Thyroid gland (tissue), 4 donors: Measurements from ENCODE around the gene SLC29A3. TPM values are rescaled to one million over a fixed set of nuclear protein-coding genes. Genes with fewer than 3 reads are reported as not detected.
A peak's percentile ranks its signal among the peaks of the same experiment; 100 is the strongest.

Experiments
- DNase-seq, 2 donors: peaks; one replicate each; pipeline ENCODE4 v3.0.0-alpha.2; 2019
- H3K27ac ChIP-seq, 3 donors: fragments of 200-600 bp; sonication (generic); 1 replicate in 2 of 3; 2 replicates in 1 of 3; pipeline ENCODE4 v1.5.1; 2016 to 2019; ENCODE audit warnings: mild to moderate bottlenecking in 1 of 3, moderate library complexity in 1 of 3
- H3K27me3 ChIP-seq: fragments of 200-600 bp; sonication (generic); one replicate; pipeline ENCODE4 v1.5.1; 2019
- H3K36me3 ChIP-seq, 2 donors: fragments of 200-600 bp; sonication (generic); one replicate each; pipeline ENCODE4 v1.5.1; 2016 to 2019
- H3K4me1 ChIP-seq, 2 donors: fragments of 200-600 bp; sonication (generic); one replicate each; pipeline ENCODE4 v1.5.1; 2017 to 2019
- H3K4me3 ChIP-seq, 3 donors: fragments of 200-600 bp; sonication (generic); replicated peaks in 1 of 3; 1 replicate in 2 of 3; 2 replicates in 1 of 3; pipeline ENCODE4 v1.5.1; 2016; ENCODE audit warnings: mild to moderate bottlenecking in 1 of 3
- H3K9me3 ChIP-seq: fragments of 200-600 bp; sonication (generic); one replicate; pipeline ENCODE4 v1.5.1; 2017
- POLR2A ChIP-seq, 2 donors: fragments of 450-650 bp; IDR thresholded peaks; one replicate each; pipeline ENCODE4 v1.6.1; 2017; ENCODE audit warnings: antibody characterized with exemption in 2 of 2, mild to moderate bottlenecking in 2 of 2, moderate library complexity in 1 of 2
- whole genome bisulfite sequencing, 2 donors: methylation state at CpG; one replicate each; pipeline ENCODE4 v1.1.5; 2017; 5-methylcytosine and 5-hydroxymethylcytosine counted together
- intact Hi-C: fragments of 100-400 bp; cut with DNase I; formaldehyde crosslinking; loops from one replicate; pipeline ENCODE4 v1.15.1; 2023
- total RNA-seq, 4 donors: library from RNA; depleted of rRNA; stranded (reverse); fragments of >200 nt; gene quantifications; one replicate each; pipeline ENCODE4 v1.2.3, GENCODE V29; 2016
- TF ChIP-seq, protein P1 (sequence below), 6 experiments: fragments of 200-600 bp in 3 of 6; fragments of 450-650 bp in 3 of 6; sonication (generic) in 3 of 6; IDR thresholded peaks; one replicate each; pipeline ENCODE4 v1.5.1; 2016 to 2019; ENCODE audit warnings: antibody characterized with exemption in 6 of 6, mild to moderate bottlenecking in 2 of 6, inconsistent platforms in 1 of 6, moderate library complexity in 1 of 6

The SLC29A3 gene
- total RNA-seq, 4 donors from 2014 or later, result 5.1 to 8.2 (median 6.7) TPM

GRCh38 chr10:71382757-71383156 is 63.7 kb downstream of the SLC29A3 start:
- intact Hi-C loops, result loop anchor here (5.0 kb wide), 2 partner anchors 190 to 325 kb away; no protein-coding TSS in a partner anchor
- Histone ChIP-seq H3K27me3 (no peaks in the 10 kb centered on the region), H3K4me1 (peaks cover 9 to 20% of the 10 kb centered on the region in 2 donors), H3K36me3 (no peaks in the 10 kb centered on the region), H3K9me3 (no peaks in the 10 kb centered on the region), H3K4me3 (no peak overlapping the region), H3K27ac (no peak overlapping the region)
- WGBS, 2 donors, result 94 to 100% methylated on average over 1 of the region's 1 CpG
- no peak for DNase-seq
- TF ChIP-seq, protein P1, sequence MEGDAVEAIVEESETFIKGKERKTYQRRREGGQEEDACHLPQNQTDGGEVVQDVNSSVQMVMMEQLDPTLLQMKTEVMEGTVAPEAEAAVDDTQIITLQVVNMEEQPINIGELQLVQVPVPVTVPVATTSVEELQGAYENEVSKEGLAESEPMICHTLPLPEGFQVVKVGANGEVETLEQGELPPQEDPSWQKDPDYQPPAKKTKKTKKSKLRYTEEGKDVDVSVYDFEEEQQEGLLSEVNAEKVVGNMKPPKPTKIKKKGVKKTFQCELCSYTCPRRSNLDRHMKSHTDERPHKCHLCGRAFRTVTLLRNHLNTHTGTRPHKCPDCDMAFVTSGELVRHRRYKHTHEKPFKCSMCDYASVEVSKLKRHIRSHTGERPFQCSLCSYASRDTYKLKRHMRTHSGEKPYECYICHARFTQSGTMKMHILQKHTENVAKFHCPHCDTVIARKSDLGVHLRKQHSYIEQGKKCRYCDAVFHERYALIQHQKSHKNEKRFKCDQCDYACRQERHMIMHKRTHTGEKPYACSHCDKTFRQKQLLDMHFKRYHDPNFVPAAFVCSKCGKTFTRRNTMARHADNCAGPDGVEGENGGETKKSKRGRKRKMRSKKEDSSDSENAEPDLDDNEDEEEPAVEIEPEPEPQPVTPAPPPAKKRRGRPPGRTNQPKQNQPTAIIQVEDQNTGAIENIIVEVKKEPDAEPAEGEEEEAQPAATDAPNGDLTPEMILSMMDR (IDR thresholded peaks at IDR 0.05), result no peak
- no peak for TF ChIP-seq POLR2A (IDR thresholded peaks at IDR 0.05)

GRCh38 chr10:71383972-71384687 is 65.1 kb downstream of the SLC29A3 start:
- WGBS, 2 donors, result 34 to 38% methylated on average over 6 to 10 of the region's 10 CpGs
- Histone ChIP-seq H3K27me3 (no peaks in the 10 kb centered on the region), H3K4me1 (peaks cover 0 to 7% of the 10 kb centered on the region in 2 donors), H3K9me3 (no peaks in the 10 kb centered on the region), H3K36me3 (no peaks in the 10 kb centered on the region), H3K27ac (no peak overlapping the region), H3K4me3 (no peak overlapping the region)
- no peak for TF ChIP-seq POLR2A (IDR thresholded peaks at IDR 0.05)
- TF ChIP-seq, protein P1 (IDR thresholded peaks at IDR 0.05), result peak; percentile 70 to 95 (median 83)
- intact Hi-C loops, result loop anchor here (5.0 kb wide), 2 partner anchors 188 to 323 kb away; no protein-coding TSS in a partner anchor
- peak; percentile 71 to 73 for DNase-seq

DNA sequence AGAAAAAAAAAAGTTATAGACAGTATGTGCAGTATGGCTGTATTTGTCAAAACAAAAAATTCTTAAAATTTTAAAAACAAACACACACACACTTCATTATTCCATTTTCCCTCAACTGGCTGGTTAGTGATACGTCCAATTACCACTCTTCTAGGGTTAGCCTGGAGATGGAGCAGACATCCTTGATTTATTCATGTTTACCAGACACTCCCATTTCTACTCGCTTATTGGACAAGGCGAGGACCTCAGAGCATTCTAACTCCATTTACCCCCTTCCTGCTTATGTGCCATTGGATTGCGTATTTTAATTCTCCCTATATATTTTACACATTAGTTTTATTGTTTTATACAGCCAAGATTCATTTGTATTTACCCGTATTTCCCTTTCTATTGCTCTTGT is 69.1 kb downstream of the SLC29A3 start:
- no peak for TF ChIP-seq POLR2A (IDR thresholded peaks at IDR 0.05)
- TF ChIP-seq, protein P1 (IDR thresholded peaks at IDR 0.05), result no peak
- Histone ChIP-seq H3K27ac (no peak overlapping the region), H3K4me1 (no peaks in the 10 kb centered on the region), H3K9me3 (no peaks in the 10 kb centered on the region), H3K27me3 (no peaks in the 10 kb centered on the region), H3K4me3 (no peak overlapping the region), H3K36me3 (no peaks in the 10 kb centered on the region)
- no peak for DNase-seq
- intact Hi-C loops, result no loop called here
- 89 to 90% methylated on average over 5 of the region's 5 CpGs for WGBS, 2 donors

- H3K4me1 ChIP-seq, result no peaks in the 10 kb centered on the region
- TF ChIP-seq, protein P1 (IDR thresholded peaks at IDR 0.05), result no peak
- no peak for TF ChIP-seq POLR2A (IDR thresholded peaks at IDR 0.05)
- intact Hi-C loops, result no loop called here
- H3K36me3 ChIP-seq, result no peaks in the 10 kb centered on the region
- no peaks in the 10 kb centered on the region for H3K9me3 ChIP-seq
- H3K27me3 ChIP-seq, result no peaks in the 10 kb centered on the region
- DNase-seq, result no peak
- WGBS, 2 donors, result 87 to 88% methylated on average over 8 of the region's 8 CpGs
- H3K4me3 ChIP-seq, result no peak overlapping the region
- no peak overlapping the region for H3K27ac ChIP-seq
These were observed 69.7 kb downstream of the SLC29A3 start for GRCh38 chr10:71388583-71389310.
